ACHN (cell line): ENCODE measurements around the gene CDC34.

Source experiments
- DNase-seq: peaks from one replicate; pipeline ENCODE4 v3.0.0-alpha.2; 2015
- in situ Hi-C: cut with HindIII; loops from 2 replicates; pipeline ENCODE4 v1.10.0; 2017; ENCODE audit warnings: low sequenced_read_pairs, low pct_ligation_motif_present, low pct_unique_long_range_greater_than_20kb

Gene CDC34

GRCh38 chr19:536881-537404 is 5.4 kb downstream of the CDC34 start:
- in situ Hi-C loops = no loop called here
- DNase-seq = no peak

- no peak for DNase-seq
- in situ Hi-C loops = no loop called here
These were observed 7.3 kb downstream of the CDC34 start for GRCh38 chr19:538641-539428.

GRCh38 chr19:539429-540030 is 8.0 kb downstream of the CDC34 start:
- in situ Hi-C loops = no loop called here
- no peak for DNase-seq

GRCh38 chr19:540867-541637 is 9.5 kb downstream of the CDC34 start:
- DNase-seq = no peak
- in situ Hi-C loops = no loop called here

DNA sequence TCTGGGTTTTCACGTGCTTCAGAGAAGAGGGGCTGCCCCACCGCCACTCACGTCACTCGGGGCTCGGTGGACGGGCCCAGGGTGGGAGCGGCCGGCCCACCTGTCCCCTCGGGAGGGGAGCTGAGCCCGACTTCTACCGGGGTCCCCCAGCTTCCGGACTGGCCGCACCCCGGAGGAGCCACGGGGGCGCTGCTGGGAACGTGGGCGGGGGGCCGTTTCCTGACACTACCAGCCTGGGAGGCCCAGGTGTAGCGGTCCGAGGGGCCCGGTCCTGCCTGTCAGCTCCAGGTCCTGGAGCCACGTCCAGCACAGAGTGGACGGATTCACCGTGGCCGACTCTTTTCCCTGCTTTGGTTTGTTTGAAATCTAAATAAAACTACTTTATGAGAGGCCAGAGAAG is 10.1 kb downstream of the CDC34 start:
- in situ Hi-C loops = no loop called here

GRCh38 chr19:542173-542866 is 10.8 kb downstream of the CDC34 start:
- in situ Hi-C loops = no loop called here
- DNase-seq = no peak

More for the DNA sequence above, 10.1 kb downstream of the CDC34 start:
- DNase-seq = no peak

DNA sequence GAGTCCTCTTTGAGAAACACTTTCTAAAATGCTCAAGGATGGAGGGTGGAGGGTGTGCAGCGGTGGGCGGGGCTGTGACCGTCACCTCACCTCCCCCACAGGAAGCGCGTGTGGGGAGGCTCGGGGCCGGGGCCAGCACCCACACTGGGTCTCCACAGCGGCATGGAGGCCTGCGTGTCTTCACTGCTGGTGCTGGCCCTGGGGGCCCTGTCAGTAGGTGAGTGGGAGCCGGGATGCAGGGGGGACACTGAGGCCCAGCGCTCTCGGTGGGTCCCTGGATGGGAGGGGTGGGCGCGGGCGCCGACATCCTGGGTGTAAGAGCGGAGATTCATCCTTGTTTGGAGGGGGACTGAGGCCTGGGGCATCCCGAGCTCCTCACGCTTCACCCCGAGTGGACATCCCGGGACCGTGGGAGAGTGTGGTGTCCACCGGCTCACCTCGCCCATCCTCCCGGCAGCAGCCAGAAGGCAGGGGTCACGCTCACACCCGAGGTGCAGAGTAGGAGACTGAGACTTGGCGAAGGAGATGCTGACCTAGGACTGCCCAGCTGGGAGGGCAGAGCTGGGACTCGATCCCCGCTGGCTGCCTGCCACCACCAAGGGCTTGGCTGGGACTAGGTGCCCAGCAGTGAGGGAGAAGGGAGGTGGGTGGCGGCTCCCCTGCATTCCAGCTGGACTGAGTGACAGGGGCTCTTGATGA is 12.5 kb downstream of the CDC34 start, which contains the start of gene GZMM:
Gene GZMM (plus strand): TSS at position 144 of the 699 bp plus-strand sequence. CDS start 19 bp downstream, at position 163.
- in situ Hi-C loops = no loop called here
- DNase-seq = no peak

- no peak for DNase-seq
These were observed 15.6 kb downstream of the CDC34 start for GRCh38 chr19:547117-547516.

DNA sequence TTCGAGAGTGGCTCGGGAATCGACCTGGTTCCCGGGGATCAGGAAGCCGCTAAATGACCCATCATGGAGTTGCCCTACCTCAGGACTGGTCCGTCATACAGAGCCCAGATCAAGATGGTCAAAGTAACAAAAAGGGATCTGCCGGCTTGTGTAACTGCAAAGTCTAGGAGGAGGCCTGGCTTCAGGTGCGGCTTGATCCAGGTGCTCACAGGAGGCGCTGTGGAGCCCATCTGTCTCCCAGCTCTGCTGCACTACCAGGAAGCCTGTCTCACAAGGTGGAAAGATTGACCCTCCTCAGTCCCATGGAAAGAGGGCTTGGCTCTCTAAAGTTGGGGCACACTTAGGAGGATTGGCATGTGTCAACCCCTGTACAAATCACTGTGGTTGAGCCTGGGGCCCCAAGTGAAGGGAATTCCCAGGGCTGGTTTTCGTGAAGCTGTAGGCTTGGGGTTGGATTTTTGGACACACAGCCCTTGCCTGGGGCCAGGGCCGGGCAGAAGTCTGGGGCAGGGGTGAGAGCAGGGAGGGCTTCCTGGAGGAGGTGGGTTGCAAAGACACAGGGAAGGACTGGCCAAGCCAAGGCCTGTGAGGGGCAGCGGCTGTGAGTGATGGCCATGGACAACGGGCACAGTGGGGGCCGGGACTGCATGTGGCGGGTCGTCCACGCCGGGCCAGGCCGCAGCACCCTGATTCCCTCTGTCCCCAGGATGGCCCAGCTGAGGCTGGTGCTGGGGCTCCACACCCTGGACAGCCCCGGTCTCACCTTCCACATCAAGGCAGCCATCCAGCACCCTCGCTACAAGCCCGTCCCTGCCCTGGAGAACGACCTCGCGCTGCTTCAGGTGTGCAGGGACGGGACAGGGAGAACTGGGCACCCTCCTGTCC is 16.5 kb downstream of the CDC34 start:
- no peak for DNase-seq
- in situ Hi-C loops = no loop called here

More at GRCh38 chr19:547117-547516, 15.6 kb downstream of the CDC34 start:
- in situ Hi-C loops = no loop called here

DNA sequence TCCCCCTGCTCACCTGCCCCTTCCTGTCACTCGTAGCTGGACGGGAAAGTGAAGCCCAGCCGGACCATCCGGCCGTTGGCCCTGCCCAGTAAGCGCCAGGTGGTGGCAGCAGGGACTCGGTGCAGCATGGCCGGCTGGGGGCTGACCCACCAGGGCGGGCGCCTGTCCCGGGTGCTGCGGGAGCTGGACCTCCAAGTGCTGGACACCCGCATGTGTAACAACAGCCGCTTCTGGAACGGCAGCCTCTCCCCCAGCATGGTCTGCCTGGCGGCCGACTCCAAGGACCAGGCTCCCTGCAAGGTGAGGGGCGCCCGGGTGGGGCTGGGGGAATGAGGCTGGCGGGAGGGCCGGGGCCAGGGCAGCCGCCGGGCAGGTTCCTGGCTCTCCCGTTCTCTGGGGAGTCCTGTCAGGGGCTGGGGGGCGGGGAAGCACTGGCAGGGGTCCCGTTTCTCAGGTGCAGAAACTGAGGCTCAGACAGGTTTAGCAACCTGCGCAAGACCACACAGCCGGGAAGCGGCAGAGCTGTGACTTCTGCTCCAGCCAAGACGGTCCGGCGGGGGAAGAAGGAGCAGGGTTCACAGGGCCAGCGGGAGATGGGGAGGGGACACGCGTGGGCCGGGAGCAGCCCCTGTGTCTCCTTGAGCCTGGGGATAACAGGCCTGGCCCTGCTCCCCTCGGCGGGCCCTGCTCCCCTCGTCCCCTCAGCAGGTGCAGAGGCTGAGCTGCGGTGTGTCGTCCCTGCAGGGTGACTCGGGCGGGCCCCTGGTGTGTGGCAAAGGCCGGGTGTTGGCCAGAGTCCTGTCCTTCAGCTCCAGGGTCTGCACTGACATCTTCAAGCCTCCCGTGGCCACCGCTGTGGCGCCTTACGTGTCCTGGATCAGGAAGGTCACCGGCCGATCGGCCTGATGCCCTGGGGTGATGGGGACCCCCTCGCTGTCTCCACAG is 17.6 kb downstream of the CDC34 start:
- DNase-seq = no peak
- in situ Hi-C loops = no loop called here

- in situ Hi-C loops = no loop called here
- DNase-seq = no peak
These were observed 23.3 kb downstream of the CDC34 start for GRCh38 chr19:554817-555216.

GRCh38 chr19:555474-555808 is 23.9 kb downstream of the CDC34 start:
- DNase-seq = no peak
- in situ Hi-C loops = no loop called here

DNA sequence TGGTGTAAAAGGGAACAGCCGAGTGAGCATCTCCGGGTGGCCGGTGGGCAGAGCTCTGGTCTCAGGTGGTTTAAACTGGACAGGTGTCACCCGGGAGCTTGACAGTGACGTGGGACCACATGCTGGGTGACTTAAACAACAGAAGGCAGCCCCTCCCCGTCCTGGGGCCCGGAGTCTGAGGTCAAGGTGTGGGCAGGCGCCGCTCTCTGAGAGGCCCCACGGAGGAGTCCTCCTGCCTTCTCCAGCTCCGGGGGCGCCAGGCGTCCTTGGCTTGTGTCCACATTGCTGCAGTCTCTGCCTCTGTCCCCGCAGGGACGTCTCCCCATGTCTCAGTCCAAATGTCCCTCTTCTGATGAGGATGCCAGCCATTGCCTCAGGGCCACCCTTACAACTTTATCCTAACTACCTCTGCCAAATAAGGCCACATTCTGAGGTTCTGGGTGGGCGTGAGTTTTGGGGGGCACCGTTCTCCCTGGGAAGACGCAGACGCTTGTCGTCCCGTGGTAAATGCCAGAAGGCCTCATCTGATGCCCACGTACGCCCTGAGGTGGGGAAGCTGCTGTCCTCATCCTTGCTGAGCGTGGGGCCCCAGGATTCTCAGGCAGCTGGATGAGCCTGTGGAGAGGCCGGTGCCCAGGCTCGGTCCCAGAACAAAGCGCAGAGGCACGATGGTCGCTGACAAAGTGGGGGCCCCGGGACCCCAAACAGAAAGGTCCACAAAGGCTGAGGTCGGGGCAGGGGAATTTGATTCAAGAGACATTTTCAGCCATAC is 25.2 kb downstream of the CDC34 start:
- no peak for DNase-seq
- in situ Hi-C loops = no loop called here

DNA sequence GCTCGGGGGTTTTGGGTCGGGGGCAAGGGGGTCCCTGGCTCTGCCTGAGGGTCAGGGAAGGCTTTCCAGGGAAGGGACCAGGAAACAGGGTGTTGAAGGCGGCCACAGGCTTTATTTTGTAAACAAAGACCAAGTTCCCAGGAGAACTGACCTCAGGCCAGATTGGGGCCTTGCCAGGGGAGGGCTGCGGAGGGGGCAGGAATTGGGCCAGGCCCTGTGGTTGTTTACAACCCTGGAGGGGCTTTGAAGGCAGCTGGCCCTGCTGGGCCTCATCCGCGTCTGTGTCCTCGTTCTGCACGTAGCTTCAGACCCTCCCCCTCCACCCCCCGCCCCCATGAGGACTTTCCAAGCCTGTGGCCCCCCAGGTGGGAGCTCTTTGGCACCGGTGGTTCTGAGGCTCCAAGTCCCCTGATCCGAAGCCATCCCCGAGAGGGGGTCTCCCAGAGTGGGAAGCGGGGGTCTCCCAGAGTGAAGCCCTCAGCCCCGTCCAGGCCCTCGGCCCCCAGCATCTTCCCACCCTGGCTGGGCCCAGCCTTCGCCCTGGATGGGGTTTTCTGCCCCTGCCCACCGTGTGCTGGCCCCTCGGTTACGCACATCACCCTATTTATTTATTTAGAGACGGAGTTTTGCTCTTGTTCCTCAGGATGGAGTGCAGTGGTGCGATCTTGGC is 27.3 kb downstream of the CDC34 start:
- no peak for DNase-seq
- in situ Hi-C loops = no loop called here

DNA sequence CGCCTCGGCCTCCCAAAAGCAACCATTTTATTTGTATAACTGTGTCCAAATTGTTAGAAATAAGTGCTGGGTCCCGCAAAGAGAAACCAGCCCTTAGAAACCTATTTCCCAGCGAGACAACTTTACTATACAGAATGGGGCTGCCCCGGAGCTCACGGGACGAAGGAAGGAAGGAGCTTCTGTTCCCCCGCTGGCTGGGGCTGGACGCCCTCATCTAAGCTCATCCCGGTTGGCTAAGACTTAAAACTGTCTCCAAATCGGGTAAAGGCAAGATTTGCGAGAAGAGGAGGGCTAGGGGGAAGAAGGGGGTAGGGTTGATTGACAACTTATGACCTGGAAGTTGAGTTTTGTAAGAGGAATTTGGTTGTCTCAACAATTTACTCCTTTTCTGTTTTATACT is 28.6 kb downstream of the CDC34 start:
- in situ Hi-C loops = no loop called here
- DNase-seq = no peak
